Measurements from ENCODE around the gene EPN3.

Gene EPN3

DNA sequence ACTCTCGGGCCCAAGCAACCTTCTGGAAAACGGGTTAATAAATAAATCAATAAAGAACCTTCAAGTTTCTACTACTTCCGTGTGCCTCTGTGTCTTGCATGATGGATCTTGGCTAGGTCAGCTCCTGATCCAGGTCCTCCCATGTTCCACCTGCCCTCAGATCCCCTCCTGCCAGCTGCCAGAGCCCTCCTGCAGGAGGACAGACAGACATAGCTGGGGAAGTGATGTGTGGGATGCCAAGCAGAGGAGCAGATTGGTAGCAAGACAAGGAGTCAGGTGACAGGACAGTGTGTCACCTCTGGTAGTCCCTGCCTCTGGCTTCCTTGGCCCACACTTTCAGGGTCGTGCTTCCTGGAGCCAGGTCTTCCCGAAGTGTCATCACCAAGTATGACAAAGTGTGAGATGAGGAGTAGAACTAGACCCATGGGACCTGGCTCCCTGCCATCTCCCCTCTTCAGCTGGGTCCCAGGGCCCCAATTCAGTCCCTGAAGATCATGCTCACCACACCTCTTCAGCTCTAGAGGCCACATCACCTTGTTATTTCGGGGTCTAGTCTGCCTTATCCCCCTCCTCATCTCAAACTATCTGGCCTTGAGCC, 1.0 kb upstream of the EPN3 start:
- TF ChIP-seq, protein P1, sequence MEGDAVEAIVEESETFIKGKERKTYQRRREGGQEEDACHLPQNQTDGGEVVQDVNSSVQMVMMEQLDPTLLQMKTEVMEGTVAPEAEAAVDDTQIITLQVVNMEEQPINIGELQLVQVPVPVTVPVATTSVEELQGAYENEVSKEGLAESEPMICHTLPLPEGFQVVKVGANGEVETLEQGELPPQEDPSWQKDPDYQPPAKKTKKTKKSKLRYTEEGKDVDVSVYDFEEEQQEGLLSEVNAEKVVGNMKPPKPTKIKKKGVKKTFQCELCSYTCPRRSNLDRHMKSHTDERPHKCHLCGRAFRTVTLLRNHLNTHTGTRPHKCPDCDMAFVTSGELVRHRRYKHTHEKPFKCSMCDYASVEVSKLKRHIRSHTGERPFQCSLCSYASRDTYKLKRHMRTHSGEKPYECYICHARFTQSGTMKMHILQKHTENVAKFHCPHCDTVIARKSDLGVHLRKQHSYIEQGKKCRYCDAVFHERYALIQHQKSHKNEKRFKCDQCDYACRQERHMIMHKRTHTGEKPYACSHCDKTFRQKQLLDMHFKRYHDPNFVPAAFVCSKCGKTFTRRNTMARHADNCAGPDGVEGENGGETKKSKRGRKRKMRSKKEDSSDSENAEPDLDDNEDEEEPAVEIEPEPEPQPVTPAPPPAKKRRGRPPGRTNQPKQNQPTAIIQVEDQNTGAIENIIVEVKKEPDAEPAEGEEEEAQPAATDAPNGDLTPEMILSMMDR (IDR thresholded peaks at IDR 0.05): no peak

DNA sequence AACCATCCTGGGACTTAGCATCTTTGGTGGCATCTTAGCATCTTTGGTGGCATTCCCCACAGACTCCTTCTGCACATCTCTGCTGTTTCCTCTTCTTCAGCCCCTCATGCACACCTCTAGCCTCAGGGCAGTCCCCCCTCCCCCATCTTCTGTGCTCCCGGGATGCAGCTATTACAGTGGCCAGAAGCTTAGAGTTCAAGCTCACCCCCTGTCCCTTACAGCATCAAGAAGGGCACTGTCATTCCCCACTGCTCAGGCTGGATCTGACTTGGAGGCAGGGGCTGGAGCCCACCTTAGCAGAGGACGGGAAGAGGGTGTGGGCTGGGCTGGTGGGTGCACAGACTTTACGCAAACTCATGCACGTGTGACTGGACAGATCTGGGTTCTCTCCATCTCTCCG, 650 bp downstream of the EPN3 start:
- TF ChIP-seq, protein P1 (IDR thresholded peaks at IDR 0.05): no peak

- TF ChIP-seq, protein P1 (IDR thresholded peaks at IDR 0.05): no peak
These were observed 1.2 kb downstream of the EPN3 start for GRCh38 chr17:50533720-50534148.

GRCh38 chr17:50534222-50534978, 1.9 kb downstream of the EPN3 start:
- TF ChIP-seq, protein P1 (IDR thresholded peaks at IDR 0.05): peak; percentile 52

DNA sequence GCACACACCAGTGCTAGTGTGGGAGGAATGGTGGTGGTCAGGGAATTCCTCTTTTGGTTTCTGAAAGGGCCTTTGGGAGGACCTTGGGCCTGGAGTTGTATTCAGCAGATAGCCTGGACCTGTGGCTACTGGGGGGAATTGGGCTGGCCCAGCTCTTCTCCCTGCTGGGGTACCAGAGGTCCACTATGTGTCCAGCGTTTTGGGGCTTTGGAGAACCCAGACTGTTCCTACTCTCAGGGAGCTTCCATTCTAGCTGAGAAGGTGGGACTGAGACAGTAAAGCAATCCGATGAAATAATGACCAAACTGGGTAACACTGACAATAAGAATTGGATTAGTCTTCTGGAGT, 2.4 kb downstream of the EPN3 start:
- TF ChIP-seq, protein P1 (IDR thresholded peaks at IDR 0.05): no peak

DNA sequence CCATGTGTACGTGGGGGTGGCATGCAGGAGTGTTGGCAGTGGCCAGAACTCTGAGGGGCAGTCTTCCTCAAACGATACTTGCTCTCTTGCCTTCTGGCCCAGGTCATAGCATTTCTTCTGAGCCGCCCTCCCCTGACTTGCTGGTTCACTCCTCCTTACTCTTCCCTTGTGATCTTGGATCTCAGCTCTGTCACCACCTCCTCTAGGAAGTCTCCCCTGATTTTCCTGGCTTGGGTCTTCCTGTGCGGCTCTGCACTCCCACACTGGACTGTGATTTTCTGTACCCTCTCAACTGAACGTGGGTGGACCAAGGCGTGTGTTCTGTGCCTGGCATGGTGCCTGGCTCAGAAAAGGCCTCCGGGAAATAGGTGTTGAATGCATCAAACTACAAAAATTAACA, 2.9 kb downstream of the EPN3 start:
- TF ChIP-seq, protein P1 (IDR thresholded peaks at IDR 0.05): no peak

DNA sequence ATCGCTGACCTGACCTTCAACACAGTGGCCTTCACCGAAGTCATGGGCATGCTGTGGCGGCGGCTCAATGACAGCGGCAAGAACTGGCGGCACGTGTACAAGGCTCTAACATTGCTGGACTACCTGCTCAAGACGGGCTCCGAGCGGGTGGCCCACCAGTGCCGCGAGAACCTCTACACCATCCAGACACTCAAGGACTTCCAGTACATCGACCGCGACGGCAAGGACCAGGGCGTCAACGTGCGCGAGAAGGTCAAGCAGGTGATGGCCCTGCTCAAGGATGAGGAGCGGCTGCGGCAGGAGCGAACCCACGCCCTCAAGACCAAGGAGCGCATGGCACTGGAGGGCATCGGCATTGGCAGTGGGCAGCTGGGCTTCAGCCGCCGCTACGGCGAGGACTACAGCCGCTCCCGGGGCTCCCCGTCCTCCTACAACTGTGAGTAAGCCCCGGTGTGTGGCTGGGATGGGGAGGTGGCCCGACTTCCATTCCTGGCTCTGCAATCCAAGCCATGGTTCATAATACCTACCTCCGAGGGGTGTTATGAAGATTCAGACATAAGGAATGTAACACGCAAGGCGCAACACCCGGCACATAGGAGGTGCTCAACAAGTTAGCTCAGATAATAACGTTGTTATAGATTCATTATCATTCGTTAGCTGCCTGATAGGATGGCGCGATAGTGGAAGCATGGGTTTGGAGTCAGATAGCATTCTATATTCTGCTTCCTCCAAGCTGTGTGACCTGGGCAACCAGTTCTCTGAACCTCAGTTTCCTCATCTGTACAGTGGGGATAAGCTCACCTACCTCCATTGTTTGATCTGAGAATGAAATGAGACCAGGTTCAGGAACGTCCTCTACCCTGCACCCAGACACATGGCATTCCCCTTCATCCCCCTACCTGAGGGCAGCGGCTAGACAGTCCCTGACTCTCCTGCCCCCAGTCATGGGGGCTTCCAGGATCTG, 4.4 kb downstream of the EPN3 start:
- TF ChIP-seq, protein P1 (IDR thresholded peaks at IDR 0.05): no peak

All from LNCAP (cell line).